ENCODE measurements around the gene DKC1. TPM values are rescaled to one million over a fixed set of nuclear protein-coding genes. Genes with fewer than 3 reads are reported as not detected.

The DKC1 gene
- 37.1 and 46.3 TPM in 2 replicates for total RNA-seq

DNA sequence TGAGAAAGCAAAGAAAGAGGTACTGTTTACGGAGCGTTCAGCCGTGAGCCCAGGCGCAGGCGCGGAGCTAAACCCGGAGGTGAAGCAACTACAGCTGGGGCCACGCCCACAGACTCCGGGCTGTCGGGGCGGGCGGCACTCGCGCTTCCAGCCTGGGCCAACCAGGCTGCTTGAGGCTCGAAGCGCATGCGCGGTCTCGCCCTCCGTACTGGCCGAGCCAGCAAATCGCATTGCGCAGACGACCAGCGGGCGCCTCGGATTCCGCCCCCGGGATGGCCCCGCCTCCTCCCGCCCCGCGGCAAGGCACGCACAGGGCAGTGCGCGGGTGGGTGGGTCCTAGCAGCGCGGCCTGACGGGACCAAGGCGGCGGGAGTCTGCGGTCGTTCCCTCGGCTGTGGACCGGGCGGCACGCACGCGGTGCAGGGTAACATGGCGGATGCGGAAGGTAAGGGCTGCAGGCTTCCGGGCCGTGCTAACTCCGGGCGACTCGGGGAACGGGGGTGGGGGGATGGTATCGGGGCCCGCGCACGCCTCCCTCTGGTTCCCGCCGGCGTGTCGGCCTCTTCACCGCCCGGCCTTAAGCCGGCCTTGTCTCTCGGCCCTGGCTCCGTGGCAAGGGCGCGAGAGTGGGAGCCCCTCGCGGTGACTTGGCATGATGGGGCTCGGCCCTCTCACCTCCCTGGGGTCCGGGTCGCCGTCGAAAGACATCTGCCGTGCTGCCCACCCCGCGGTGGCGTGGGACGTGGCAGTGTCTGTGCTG is at the start of gene DKC1:
Gene DKC1, plus strand, starts transcription at position 328 of the 760 bp plus-strand sequence. Its CDS starts 102 bp downstream, at position 430.
- DNase-seq (ENCODE audit: low read depth in 2 of 2), result peak; percentile 89 to 96

GRCh38 chrX:154714925-154715324 is 47.7 kb upstream of the DKC1 start:
- peak in 1 of 2 donors; percentile 52 for DNase-seq (ENCODE audit: low read depth in 2 of 2)

DNA sequence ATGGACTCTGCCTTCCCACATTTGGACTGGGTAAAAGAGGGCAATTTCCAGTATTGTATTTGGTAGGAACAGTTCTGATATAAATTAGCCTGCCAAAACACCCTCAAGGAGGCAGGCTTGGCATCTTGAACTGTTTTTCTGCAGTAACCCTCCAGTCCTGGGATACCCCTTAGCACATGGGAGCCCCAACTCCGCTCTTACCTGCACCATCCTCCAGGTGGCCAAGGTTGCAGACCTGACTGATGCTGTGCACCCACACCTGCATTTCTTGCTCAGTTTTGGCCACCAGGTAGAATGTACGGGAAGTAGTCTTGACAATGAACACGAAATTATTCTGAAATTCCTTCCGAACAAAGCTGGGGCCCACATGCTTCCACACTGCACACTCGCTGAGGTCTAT is 46.8 kb upstream of the DKC1 start:
- no peak for DNase-seq (ENCODE audit: low read depth in 2 of 2)

GRCh38 chrX:154717824-154718223 is 44.8 kb upstream of the DKC1 start:
- peak; percentile 62 to 85 for DNase-seq (ENCODE audit: low read depth in 2 of 2)

DNA sequence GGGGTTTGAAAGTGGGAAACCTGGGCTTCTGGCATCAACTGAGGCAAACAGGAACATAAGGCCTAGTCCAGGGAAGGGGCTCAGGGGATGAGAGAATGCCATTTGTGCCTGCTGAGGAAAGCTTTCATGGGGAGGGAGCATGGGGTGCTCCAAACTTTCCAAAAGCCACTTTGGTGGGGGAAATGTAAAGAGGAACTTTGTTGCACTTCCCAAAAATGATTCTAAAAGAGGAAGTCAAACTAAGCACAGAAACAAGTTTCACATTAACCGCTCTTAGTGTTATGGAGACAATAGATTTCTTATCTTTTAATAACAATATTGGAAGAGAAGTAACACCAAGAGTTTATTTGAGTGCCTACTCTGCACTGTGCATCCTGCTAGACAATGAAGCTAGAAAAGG is 44.0 kb upstream of the DKC1 start:
- DNase-seq (ENCODE audit: low read depth in 2 of 2), result no peak

- DNase-seq (ENCODE audit: low read depth in 2 of 2), result peak in 1 of 2 donors; percentile 66
These were observed 43.5 kb upstream of the DKC1 start for GRCh38 chrX:154719132-154719675.

GRCh38 chrX:154720067-154720466 is 42.6 kb upstream of the DKC1 start:
- no peak for DNase-seq (ENCODE audit: low read depth in 2 of 2)

- DNase-seq (ENCODE audit: low read depth in 2 of 2), result no peak
These were observed 41.5 kb upstream of the DKC1 start for GRCh38 chrX:154721155-154721554.

DNA sequence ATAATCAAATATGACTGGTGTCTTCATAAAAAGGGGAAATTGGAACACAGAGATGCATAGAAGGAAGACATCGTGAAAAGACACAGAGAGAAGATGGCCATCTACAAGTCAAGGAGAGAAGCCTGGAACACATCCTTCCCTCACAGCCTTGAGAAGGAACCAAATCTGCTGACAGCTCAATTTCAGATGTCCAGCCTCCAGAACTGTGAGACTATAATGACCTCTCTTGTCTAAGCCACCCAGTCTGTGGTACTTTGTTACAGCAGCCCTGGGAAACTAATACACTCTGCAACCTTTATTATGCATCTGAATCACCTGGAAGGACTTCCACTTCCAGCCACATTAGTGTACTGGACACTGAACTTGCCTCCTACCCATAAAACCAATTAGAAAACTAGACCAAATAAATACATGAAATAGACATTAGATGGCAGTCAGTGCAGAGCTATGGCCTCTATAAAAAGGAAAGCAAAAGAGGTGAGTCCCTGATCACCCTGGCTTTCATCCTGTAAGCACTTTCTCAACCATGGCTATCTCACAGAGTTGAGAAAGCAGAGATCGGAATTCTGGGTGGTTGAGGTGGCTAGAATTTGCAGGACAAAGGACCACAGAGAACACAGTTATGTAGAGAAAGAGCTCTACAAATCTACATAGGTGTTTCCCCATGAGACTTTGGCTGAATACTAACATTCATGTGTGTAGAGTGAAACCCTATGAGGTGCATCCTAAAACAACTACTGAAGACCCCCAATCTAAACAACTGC is 37.5 kb upstream of the DKC1 start:
- no peak for DNase-seq (ENCODE audit: low read depth in 2 of 2)

GRCh38 chrX:154727418-154727817 is 35.2 kb upstream of the DKC1 start:
- no peak for DNase-seq (ENCODE audit: low read depth in 2 of 2)

- peak; percentile 73 to 85 for DNase-seq (ENCODE audit: low read depth in 2 of 2)
These were observed 34.8 kb upstream of the DKC1 start for GRCh38 chrX:154727871-154728270.

- DNase-seq (ENCODE audit: low read depth in 2 of 2), result no peak
These were observed 34.1 kb upstream of the DKC1 start for GRCh38 chrX:154728431-154729190.

DNA sequence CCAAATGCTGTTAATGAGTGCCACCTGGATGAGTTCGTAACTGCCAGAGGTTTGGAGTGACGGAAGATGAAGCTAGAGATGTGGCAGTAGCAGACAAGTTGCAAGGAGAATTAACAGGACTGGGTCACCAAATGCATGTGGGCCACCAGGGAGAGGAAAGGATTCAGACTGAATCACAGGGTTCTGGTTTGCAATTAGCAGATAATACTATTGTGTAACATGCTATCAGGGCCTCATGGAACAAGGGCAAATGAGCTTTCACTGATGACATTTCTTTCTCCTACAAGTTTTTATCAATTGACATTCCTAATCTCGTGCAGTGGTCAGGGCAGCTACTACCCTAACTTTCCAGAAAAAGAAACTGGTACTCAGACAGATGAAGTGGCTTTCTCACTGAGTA is 33.2 kb upstream of the DKC1 start:
- no peak for DNase-seq (ENCODE audit: low read depth in 2 of 2)

DNA sequence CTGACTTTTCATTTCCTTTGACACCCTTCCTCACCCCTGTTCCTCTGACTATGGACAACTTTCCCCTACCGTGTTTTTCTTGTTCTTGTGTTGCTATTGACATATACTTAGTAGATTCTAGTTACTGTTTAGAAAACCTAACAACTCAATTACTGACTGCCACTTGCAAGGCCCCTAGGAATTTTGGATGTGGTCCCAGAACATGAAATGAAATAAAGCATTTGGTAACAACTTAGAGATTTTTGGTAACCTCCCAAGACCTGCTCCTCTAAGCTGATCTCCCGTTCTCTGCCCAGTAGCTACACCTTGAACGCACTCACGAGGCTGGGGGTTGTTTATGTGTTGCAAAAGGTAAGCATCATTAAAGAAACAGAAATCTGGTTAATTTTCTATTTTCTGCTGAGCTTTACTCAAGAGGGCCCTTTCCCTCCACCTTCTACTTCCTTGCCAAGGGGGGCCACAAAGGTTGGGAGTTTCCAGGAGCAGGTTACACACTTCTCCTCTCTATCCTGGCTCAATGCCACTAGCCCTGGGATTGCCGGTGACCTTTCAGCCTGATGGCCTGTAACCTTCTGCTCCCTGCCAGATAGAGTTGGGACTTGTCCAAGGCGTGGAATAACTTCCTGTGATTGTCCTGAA is 32.3 kb upstream of the DKC1 start:
- peak; percentile 94 to 96 for DNase-seq (ENCODE audit: low read depth in 2 of 2)

- no peak for DNase-seq (ENCODE audit: low read depth in 2 of 2)
These were observed 31.5 kb upstream of the DKC1 start for GRCh38 chrX:154731184-154731583.

GRCh38 chrX:154731881-154732280 is 30.8 kb upstream of the DKC1 start:
- peak in 1 of 2 donors; percentile 47 for DNase-seq (ENCODE audit: low read depth in 2 of 2)

DNA sequence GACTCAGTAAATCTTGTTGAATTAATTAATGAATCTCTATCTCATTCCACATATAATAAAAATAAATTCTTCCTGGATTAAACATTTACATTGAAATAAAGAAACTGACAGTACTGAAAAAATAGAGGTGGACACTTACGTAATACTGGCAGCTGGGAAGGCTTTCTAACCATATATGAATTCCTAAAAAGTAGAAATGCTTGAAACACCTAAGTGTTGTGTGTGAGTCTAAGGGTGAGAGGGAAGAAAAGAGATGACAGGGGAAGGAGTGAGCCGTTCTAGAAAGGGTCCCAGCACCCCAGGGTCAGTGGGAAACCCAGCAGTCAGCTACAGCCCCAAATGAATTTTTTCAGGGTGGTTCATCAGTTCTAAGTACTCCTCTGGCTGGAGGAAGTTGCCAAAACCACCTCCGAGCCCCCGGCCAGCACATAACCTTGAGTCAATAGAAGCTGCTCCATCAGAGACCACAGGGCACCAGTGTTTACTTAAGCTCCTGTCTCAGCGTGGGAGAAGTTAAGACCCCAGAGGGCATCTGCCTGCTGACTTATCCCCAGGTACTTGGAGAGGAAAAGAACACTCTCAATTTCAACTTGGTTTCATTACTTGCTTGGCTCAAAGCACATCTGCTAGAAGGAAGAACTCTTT is 30.1 kb upstream of the DKC1 start:
- peak in 1 of 2 donors; percentile 39 for DNase-seq (ENCODE audit: low read depth in 2 of 2)

GRCh38 chrX:154733066-154733425 is 29.6 kb upstream of the DKC1 start:
- DNase-seq (ENCODE audit: low read depth in 2 of 2), result peak in 1 of 2 donors; percentile 48

DNA sequence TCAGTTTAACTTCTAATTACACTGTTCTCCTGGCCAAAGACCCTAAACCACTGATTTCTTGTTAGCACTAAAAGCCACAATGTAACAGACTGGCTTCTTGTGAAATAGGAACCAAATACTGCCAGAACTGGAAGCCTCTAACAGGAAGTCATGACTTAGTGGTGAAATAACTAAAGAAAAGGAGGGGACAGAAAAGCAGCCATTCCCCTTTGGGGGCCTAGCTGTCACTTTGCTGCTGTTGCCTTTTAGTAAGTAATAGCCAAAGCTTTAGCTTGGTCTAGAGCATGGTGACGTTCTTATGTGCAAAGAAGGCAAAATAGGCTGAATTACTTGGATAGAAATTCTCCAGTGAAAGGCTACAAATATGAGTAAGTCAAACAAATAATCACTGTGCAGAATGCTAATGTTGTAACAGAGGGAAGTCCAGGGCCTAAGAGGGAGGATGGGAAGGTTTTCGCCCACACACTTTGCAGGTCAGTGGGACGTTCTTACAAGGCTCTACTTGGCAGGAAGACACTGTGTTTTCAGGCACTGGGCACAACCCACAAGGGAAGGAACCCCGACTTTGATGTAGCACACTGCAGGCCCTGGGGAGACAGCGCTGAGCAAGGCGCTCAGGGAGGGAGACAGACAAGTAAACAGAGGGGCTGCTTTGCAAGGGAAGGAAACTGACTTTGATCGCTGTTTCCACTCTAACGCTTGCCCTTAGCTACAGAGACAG is 28.4 kb upstream of the DKC1 start:
- DNase-seq (ENCODE audit: low read depth in 2 of 2), result peak in 1 of 2 donors; percentile 62
